AG09319 (cell line): ENCODE results near the gene CYP27A1.
A peak's percentile ranks its signal among the peaks of the same experiment; 100 is the strongest.

Experiments
- DNase-seq: peaks from one replicate; pipeline ENCODE4 v3.0.0-alpha.2; 2010; ENCODE audit warnings: low read depth; ENCODE audit errors: extremely low read depth
- TF ChIP-seq, protein P1 (sequence below): IDR thresholded peaks from 2 replicates; pipeline ENCODE4 v1.5.1; 2011; ENCODE audit warnings: low read depth, mild to moderate bottlenecking, inconsistent platforms, low read length, moderate library complexity

Gene CYP27A1

DNA sequence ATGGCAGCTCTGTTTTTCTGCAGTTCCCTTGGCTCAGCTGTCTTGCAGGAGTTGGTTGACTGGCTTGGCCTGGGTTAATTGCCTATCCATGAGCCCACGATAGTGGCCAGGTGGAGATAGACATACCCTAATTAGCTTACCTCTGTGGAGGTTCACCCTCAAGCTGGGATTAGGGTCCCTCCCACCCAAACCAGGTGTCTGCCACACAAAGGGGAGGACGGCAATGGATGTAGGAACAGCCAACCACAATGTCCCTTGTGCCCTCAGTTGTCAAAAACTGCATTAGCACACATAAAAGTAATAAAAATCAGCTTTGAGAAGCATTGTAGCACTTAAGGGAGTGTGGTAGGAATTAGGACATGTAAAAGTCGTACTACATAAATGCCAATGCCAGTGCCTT is 4.2 kb downstream of the CYP27A1 start:
- TF ChIP-seq, protein P1, sequence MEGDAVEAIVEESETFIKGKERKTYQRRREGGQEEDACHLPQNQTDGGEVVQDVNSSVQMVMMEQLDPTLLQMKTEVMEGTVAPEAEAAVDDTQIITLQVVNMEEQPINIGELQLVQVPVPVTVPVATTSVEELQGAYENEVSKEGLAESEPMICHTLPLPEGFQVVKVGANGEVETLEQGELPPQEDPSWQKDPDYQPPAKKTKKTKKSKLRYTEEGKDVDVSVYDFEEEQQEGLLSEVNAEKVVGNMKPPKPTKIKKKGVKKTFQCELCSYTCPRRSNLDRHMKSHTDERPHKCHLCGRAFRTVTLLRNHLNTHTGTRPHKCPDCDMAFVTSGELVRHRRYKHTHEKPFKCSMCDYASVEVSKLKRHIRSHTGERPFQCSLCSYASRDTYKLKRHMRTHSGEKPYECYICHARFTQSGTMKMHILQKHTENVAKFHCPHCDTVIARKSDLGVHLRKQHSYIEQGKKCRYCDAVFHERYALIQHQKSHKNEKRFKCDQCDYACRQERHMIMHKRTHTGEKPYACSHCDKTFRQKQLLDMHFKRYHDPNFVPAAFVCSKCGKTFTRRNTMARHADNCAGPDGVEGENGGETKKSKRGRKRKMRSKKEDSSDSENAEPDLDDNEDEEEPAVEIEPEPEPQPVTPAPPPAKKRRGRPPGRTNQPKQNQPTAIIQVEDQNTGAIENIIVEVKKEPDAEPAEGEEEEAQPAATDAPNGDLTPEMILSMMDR = no peak
- no peak for DNase-seq

DNA sequence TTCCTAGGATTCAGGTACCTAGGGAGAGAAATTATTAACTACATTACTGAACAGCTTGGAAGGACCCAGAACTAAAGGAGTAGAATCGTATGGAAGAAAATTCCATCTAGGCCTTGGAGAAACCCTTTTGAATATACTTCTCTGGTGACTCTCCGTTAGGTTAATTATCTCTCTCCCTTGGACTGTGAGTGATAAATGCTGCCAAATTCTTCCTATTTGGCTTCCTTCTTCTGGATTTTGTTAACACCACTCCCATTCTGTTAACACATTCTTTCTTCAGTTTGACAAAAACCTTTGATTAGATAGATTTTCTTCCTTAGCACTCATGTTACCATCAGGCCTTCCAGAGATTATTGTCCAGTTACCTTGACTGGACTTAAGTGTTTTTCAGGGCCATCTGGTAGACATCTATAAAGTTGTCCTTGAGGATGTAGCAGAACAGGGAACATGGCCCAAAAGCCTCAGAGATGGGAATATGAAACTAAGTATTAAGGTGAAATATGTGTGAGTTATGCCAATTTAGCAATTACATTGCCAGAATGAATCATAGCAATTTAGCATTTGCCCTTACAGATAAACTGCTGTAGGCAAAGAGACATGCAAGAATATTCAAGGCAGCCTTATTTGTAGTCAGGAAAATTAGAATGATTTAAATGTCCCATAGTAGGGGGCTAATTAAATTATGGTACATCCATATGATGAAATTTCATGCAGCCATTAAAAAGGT is 6.7 kb downstream of the CYP27A1 start:
- DNase-seq = peak; percentile 28
- TF ChIP-seq, protein P1 = no peak

DNA sequence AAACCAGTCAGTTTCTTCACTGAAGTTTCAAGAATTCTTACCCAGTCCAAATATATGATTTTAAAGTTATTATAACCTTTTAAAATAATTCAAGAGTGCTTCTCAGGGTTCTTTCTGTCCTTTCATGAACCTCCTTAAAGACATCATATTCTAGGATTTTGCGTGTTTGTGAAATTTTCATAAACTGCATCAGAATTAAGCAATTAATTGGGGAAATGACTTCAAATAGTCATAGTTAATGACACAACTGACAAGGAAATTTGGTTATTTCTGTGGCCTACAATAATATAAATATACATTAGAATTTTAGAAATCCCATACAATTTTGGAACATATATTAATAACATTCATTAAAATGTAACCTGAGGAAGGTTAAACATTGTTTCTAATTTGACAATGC is 10.5 kb downstream of the CYP27A1 start:
- DNase-seq = no peak

DNA sequence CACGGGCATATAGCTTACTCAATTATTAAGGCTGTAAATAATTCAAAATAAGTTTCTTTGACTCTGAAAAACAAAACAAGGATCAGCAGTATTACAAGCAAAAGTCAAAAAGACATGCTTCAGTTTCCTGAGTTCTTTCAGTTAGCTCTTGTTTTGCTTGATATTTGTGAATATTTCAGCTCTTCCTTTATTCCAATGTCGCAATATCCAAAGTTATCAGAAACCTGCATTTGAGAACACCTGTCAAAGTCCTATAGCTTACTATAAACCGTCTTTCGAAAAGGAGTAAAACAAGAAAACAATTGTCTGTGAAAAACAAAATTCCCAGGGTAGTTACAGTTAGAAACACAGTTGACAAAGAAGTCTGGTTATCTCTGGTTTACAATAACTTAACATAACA is 14.7 kb downstream of the CYP27A1 start:
- DNase-seq = no peak
- TF ChIP-seq, protein P1 = no peak

More for the DNA sequence above, 10.5 kb downstream of the CYP27A1 start:
- TF ChIP-seq, protein P1 = no peak

DNA sequence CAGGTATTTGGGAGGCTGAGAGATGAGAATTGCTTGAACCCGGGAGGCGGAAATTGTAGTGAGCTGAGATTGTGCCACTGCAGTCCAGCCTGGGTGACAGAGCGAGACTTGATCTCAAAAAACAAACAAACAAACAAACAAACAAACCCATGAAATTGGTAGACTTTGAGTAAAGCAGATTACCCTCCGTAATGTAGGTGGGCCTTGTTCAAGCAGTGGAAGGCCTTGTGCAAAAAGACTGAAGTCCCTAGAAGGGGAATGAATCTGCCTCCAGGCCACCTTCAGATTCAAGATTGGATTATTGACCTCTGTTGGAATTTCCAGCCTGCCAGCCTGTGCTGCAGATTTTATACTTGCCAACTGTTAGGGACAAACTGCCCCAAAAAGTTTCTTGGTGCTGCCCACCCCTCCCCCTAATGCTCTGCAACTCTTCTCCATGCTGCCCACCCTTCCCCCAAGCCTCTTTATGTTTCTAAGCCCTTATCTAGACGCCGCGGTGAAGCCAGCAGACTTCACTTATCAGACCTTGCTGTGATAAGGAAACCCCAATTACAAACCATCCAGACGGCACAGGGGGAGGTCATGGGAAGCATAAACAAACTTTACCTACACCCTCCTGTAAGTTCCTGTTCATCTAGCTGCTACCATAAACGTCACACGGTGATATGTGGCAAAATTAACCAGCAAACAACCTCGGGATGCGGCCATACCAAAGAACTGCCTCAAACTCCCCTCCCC is 17.0 kb downstream of the CYP27A1 start:
- DNase-seq = no peak
- TF ChIP-seq, protein P1 = no peak

DNA sequence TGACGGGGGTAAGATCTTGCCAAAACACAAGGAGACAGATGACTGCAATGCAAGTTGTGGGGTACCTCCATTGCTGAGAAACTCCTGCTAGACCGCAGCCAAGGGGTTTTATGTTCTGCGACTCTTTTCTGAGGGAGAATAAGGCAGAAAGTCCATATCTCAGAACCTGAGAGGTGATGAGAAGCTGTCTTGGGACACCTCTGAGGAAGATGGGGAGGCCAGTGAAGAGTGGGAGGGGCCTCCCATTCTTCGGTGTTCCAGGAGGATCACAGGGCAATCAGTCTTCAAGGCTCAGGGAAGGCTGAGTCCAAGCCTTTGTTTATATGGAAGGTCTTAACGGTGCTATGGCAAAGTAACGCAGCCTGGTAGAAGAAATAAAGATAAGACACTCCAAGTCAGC is 18.0 kb downstream of the CYP27A1 start:
- no peak for DNase-seq

More for the DNA sequence above, 18.0 kb downstream of the CYP27A1 start:
- TF ChIP-seq, protein P1 = no peak
